B cell (primary cell): ENCODE results near the gene COPB1. TPM values are rescaled to one million over a fixed set of nuclear protein-coding genes. Genes with fewer than 3 reads are reported as not detected.
A peak's percentile ranks its signal among the peaks of the same experiment; 100 is the strongest.

Experiments
- ATAC-seq: fragments of 200-7000 bp; cut with Tn5 transposase; one replicate; pipeline ENCODE4 v1.10.0; 2021; ENCODE audit warnings: low read depth, mild to moderate bottlenecking, moderate number of reproducible peaks, moderate library complexity
- CTCF ChIA-PET: fragments of 350-600 bp; sonication (Branson Sonifier 250); formaldehyde crosslinking; loops from one replicate; lab custom pipeline; 2021; ENCODE audit warnings: antibody characterized with exemption, inconsistent platforms; lab: Charles Lee
- POLR2A ChIA-PET: fragments of 350-600 bp; sonication (Branson Sonifier 250); formaldehyde crosslinking; loops from one replicate; lab custom pipeline; 2021; ENCODE audit warnings: antibody characterized with exemption; lab: Charles Lee
- DNase-seq: peaks from one replicate; pipeline ENCODE4 v3.0.0; 2013
- H2AFZ ChIP-seq: 2 replicates; pipeline ENCODE4 v1.6.1; 2012; ENCODE audit warnings: mild to moderate bottlenecking, low read depth, low read length; ENCODE audit not compliant: insufficient read depth, poor library complexity, severe bottlenecking
- H3K27ac ChIP-seq, 2 donors: 1 replicate in 1 of 2; 2 replicates in 1 of 2; pipeline ENCODE4 v1.5.1; 2012 to 2013; ENCODE audit warnings: low read length in 2 of 2, mild to moderate bottlenecking in 2 of 2, moderate library complexity in 1 of 2
- H3K27me3 ChIP-seq, 4 experiments: fragments of 200-600 bp in 1 of 4; sonication (generic) in 1 of 4; replicated peaks in 1 of 4; 1 replicate in 2 of 4; 2 replicates in 2 of 4; pipeline versions ENCODE4 v1.6.1 to v1.7.0; 2013 to 2016; ENCODE audit warnings: low read length in 3 of 4, mild to moderate bottlenecking in 2 of 4, mixed read lengths in 1 of 4, moderate library complexity in 1 of 4; ENCODE audit not compliant: insufficient read depth in 4 of 4, control insufficient read depth in 3 of 4; ENCODE audit errors: control extremely low read depth in 1 of 4
- H3K36me3 ChIP-seq, 2 experiments: replicated peaks in 1 of 2; 1 replicate in 1 of 2; 2 replicates in 1 of 2; pipeline versions ENCODE4 v1.6.1 to v1.7.1; 2013; ENCODE audit warnings: low read length in 1 of 2; ENCODE audit not compliant: insufficient read depth in 2 of 2, control insufficient read depth in 1 of 2; ENCODE audit errors: control extremely low read depth in 1 of 2, extremely low read depth in 1 of 2
- H3K4me1 ChIP-seq, 2 donors: fragments of 200-600 bp in 1 of 2; sonication (generic) in 1 of 2; 1 replicate in 1 of 2; 2 replicates in 1 of 2; pipeline versions ENCODE4 v1.5.1 to v1.6.1; 2013 to 2017; ENCODE audit warnings: low read length in 2 of 2; ENCODE audit not compliant: control insufficient read depth in 2 of 2, insufficient read depth in 2 of 2
- H3K4me2 ChIP-seq: replicated peaks from 2 replicates; pipeline ENCODE3; 2012; ENCODE audit warnings: mild to moderate bottlenecking, low read depth, low read length; ENCODE audit not compliant: poor library complexity, severe bottlenecking
- H3K4me3 ChIP-seq, 5 experiments: fragments of 200-600 bp in 1 of 5; sonication (generic) in 1 of 5; 1 replicate in 3 of 5; 2 replicates in 2 of 5; pipeline versions ENCODE4 v1.5.1 to v1.7.0; 2011 to 2016; ENCODE audit warnings: low read length in 4 of 5, mild to moderate bottlenecking in 4 of 5, low read depth in 2 of 5, control low read depth in 1 of 5, moderate library complexity in 1 of 5; ENCODE audit not compliant: insufficient read depth in 1 of 5; ENCODE audit errors: control extremely low read depth in 1 of 5, extremely low read depth in 1 of 5
- H3K79me2 ChIP-seq: fragments of 200-600 bp; sonication (generic); one replicate; pipeline ENCODE4 v1.6.0; 2016; ENCODE audit warnings: low read length; ENCODE audit not compliant: control insufficient read depth, insufficient read depth
- H3K9ac ChIP-seq: fragments of 200-600 bp; sonication (generic); 2 replicates; pipeline ENCODE4 v1.6.1; 2017; ENCODE audit warnings: mild to moderate bottlenecking, low read length, moderate library complexity
- H3K9me3 ChIP-seq, 3 donors: one replicate each; pipeline versions ENCODE4 v1.6.1 to v1.7.1; 2013; ENCODE audit warnings: low read length in 2 of 3; ENCODE audit not compliant: control insufficient read depth in 2 of 3, insufficient read depth in 1 of 3; ENCODE audit errors: control extremely low read depth in 1 of 3
- H4K20me1 ChIP-seq: 2 replicates; pipeline ENCODE4 v1.6.0; 2012; ENCODE audit warnings: mild to moderate bottlenecking, low read length; ENCODE audit not compliant: insufficient read depth, control insufficient read depth, poor library complexity, severe bottlenecking
- H3K27ac Mint-ChIP-seq: one replicate; pipeline ENCODE4 v1.8.0; 2021; ENCODE audit warnings: mixed read lengths
- H3K27me3 Mint-ChIP-seq: one replicate; pipeline ENCODE4 v1.8.0; 2021; ENCODE audit warnings: mixed read lengths
- H3K4me1 Mint-ChIP-seq: one replicate; pipeline ENCODE4 v1.8.0; 2021; ENCODE audit warnings: mixed read lengths
- H3K4me3 Mint-ChIP-seq: one replicate; pipeline ENCODE4 v1.8.0; 2021; ENCODE audit warnings: mixed read lengths
- H3K9me3 Mint-ChIP-seq: one replicate; pipeline ENCODE4 v1.8.0; 2022; ENCODE audit warnings: mixed read lengths; ENCODE audit not compliant: insufficient read depth
- EZH2 ChIP-seq: IDR thresholded peaks from 2 replicates; pipeline ENCODE4 v1.6.1; 2012; ENCODE audit warnings: borderline replicate concordance, low read depth, mild to moderate bottlenecking, moderate library complexity, low read length; ENCODE audit not compliant: insufficient read depth, poor library complexity, severe bottlenecking
- WGBS: methylation state at CpG from one replicate; pipeline ENCODE4 v1.1.5; 2013; ENCODE audit warnings: missing lambda C conversion rate; ENCODE audit not compliant: insufficient coverage; 5-methylcytosine and 5-hydroxymethylcytosine counted together
- intact Hi-C: fragments of 100-400 bp; cut with micrococcal nuclease; formaldehyde crosslinking; loops from one replicate; pipeline ENCODE4 v1.10.0; 2022
- polyA plus RNA-seq: library from polyadenylated mRNA; depleted of rRNA; stranded (reverse); fragments of >200 nt; gene quantifications from 2 replicates; pipeline ENCODE4 v1.2.3, GENCODE V29; 2012
- total RNA-seq, 2 donors: library from RNA; stranded (reverse); fragments of 120-200 nt in 1 of 2; gene quantifications; 1 replicate in 1 of 2; 2 replicates in 1 of 2; pipeline versions ENCODE4 v1.2.3 to v1.2.4, GENCODE V29; 2013 to 2022
- TF ChIP-seq, protein P1 (sequence below): fragments of 200-600 bp; IDR thresholded peaks from one replicate; pipeline ENCODE4 v1.8.0; 2022; ENCODE audit warnings: antibody characterized with exemption, mild to moderate bottlenecking

COPB1 gene
- total and polyA plus RNA-seq, 2 donors (not counting 1 experiment from before 2014, with no cell fraction given), result 32.0 to 80.2 TPM

DNA sequence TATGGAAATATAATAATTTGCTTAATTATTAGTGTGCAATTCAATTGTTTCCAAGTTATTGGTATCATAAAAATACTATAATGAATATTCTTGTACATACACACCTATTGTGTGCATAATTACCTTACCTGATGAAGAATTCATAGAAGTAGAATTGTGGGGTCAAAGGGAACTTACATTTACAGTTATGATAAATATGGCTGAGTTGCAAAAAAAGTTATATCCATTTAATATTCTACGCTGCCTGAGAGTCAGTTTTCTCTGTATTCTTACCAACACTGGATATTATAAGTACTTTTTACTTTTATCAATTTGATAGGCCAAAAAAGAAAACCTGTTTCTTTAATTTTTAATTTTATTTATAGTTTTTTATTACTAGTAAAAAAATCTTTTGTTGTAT lies 22.6 kb upstream of the COPB1 start:
- no peak overlapping the region for H3K27ac ChIP-seq
- Mint-ChIP-seq H3K4me3 (no peak overlapping the region), H3K4me1 (peaks cover 21% of the 10 kb centered on the region), H3K9me3 (no peaks in the 10 kb centered on the region), H3K27me3 (no peaks in the 10 kb centered on the region), H3K27ac (no peak overlapping the region)
- H4K20me1 ChIP-seq, result no peaks in the 10 kb centered on the region
- TF ChIP-seq, protein P1, sequence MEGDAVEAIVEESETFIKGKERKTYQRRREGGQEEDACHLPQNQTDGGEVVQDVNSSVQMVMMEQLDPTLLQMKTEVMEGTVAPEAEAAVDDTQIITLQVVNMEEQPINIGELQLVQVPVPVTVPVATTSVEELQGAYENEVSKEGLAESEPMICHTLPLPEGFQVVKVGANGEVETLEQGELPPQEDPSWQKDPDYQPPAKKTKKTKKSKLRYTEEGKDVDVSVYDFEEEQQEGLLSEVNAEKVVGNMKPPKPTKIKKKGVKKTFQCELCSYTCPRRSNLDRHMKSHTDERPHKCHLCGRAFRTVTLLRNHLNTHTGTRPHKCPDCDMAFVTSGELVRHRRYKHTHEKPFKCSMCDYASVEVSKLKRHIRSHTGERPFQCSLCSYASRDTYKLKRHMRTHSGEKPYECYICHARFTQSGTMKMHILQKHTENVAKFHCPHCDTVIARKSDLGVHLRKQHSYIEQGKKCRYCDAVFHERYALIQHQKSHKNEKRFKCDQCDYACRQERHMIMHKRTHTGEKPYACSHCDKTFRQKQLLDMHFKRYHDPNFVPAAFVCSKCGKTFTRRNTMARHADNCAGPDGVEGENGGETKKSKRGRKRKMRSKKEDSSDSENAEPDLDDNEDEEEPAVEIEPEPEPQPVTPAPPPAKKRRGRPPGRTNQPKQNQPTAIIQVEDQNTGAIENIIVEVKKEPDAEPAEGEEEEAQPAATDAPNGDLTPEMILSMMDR, result no peak
- TF ChIP-seq EZH2, result no peak
- H2AFZ ChIP-seq, result no peak overlapping the region
- CTCF ChIA-PET, result interaction anchor here (3.8 kb wide), 1 partner anchor 385 kb away, joined by 36 read pairs; no protein-coding TSS in a partner anchor
- no peak overlapping the region for H3K4me3 ChIP-seq
- intact Hi-C loops, result loop anchor here (5.0 to 10.0 kb wide), 3 partner anchors 55 to 1057 kb away; partner anchors contain the start of genes BTBD10 and RRAS2
- H3K9ac ChIP-seq, result no peak overlapping the region
- no peak for DNase-seq
- H3K79me2 ChIP-seq, result peaks cover 27% of the 10 kb centered on the region
- no peaks in the 10 kb centered on the region for H3K9me3 ChIP-seq
- ATAC-seq, result no peak
- POLR2A ChIA-PET, result no interaction called here
- H3K36me3 ChIP-seq, result peaks cover 0 to 7% of the 10 kb centered on the region in 2 experiments
- no peaks in the 10 kb centered on the region for H3K27me3 ChIP-seq
- no CpG with 5 or more reads among the region's 1 CpG for WGBS
- H3K4me2 ChIP-seq, result no peak overlapping the region
- H3K4me1 ChIP-seq, result peaks cover 13 to 18% of the 10 kb centered on the region in 2 donors

DNA sequence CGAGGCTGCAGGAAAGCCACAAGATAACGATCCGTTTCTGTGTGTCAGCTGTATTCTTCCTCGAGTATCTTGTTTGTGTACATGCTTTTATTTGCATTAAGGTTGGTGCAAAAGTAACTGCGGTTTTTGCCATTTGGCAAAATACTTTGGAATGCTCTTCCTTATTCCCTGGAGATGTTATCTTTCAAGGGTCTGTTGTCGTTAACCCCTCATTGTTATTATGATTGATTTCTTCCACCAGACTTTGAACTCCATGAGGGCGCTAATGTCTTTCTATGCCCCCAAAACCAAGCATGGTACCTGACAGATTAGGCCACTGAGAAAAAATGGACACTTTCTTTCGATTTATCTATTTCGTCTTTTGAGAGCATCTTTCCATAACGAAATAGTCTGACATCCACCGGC lies 21.1 kb upstream of the COPB1 start:
- peaks cover 0 to 20% of the 10 kb centered on the region in 2 experiments for H3K36me3 ChIP-seq
- H4K20me1 ChIP-seq, result no peaks in the 10 kb centered on the region
- ATAC-seq, result no peak
- peaks cover 31% of the 10 kb centered on the region for H3K79me2 ChIP-seq
- intact Hi-C loops, result loop anchor here (1.0 to 10.0 kb wide), 8 partner anchors 16 to 1056 kb away; partner anchors contain the start of genes BTBD10, COPB1, CYP2R1 and RRAS2
- DNase-seq, result no peak
- H3K4me2 ChIP-seq, result peak overlapping the region; percentile 84
- POLR2A ChIA-PET, result interaction anchor here (0.9 to 2.4 kb wide), 2 partner anchors 21 to 371 kb away, joined by 3 to 12 read pairs; partner anchors contain the start of genes COPB1 and CYP2R1
- H3K27ac ChIP-seq, result peak overlapping the region; percentile 83 to 91
- peak overlapping the region; percentile 94 for H3K9ac ChIP-seq
- no peaks in the 10 kb centered on the region for H3K27me3 ChIP-seq
- Mint-ChIP-seq H3K9me3 (no peaks in the 10 kb centered on the region), H3K27ac (peak overlapping the region; percentile 97), H3K4me3 (peak overlapping the region; percentile 98), H3K27me3 (no peaks in the 10 kb centered on the region), H3K4me1 (peaks cover 21% of the 10 kb centered on the region)
- no peak for TF ChIP-seq EZH2
- TF ChIP-seq, protein P1, result no peak
- H2AFZ ChIP-seq, result peak overlapping the region; percentile 79
- WGBS, result 3% methylated on average over 5 of the region's 11 CpGs
- H3K4me1 ChIP-seq, result peaks cover 13 to 18% of the 10 kb centered on the region in 2 donors
- peak overlapping the region; percentile 69 to 93 (median 85) for H3K4me3 ChIP-seq
- no peaks in the 10 kb centered on the region for H3K9me3 ChIP-seq
- CTCF ChIA-PET, result interaction anchor here (1.3 to 3.8 kb wide), 5 partner anchors 21 to 386 kb away, joined by 7 to 36 read pairs (median 10); partner anchors contain the start of genes COPB1, CYP2R1 and PDE3B
